HG03469 (cell line): ENCODE measurements around the gene PIK3C2G.
"Not testable (repeated sequence)": the region's sequence is repeated elsewhere in the genome, so short reads cannot be mapped to it uniquely, and the experiment has no call there.

Experiments used
- ATAC-seq: cut with Tn5 transposase; IDR thresholded peaks from one replicate; pipeline ENCODE4 v1.9.1; 2021; ENCODE audit warnings: mild to moderate bottlenecking, moderate library complexity, moderate number of reproducible peaks; ENCODE audit not compliant: unreplicated experiment

PIK3C2G gene

DNA sequence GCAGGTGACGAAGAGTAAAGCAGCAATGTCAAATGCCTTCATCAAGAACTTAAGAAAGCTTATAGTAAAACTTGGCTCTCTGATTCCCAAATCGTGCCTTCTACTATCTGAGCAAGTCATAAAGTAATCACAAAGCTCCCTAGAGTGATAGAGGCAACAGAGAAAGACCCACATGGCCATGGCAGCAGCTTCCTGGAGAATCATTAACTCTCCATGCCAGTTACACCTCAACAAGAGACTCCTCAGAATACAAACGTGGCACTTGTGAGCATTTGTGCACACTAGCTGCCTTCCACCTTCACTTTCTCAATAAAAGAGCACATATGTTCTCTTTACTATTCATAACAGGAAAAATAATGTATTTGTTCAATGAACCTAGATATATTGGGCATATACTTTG, 428.5 kb downstream of the PIK3C2G start:
- no peak for ATAC-seq

GRCh38 chr12:18690653-18691052, 429.3 kb downstream of the PIK3C2G start:
- no peak for ATAC-seq

DNA sequence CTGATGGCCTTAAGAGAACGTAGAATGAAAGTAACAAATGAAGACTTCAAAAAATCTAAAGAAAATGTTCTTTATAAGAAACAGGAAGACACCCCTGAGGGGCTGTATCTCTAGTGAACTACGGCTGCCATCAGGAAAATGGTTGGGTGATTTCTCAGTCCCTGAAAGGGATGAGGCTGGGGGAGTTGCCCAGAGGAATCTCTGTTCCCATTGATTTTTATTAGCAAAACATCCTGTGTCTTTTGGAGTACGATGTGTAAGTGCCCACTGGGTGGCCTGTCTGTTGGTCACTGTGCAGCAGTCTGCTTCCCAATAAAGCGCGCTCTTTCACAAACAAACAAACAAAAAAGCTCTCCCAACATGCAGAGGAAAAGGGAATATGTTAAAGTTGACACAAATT, 432.7 kb downstream of the PIK3C2G start:
- not testable (repeated sequence) for ATAC-seq

DNA sequence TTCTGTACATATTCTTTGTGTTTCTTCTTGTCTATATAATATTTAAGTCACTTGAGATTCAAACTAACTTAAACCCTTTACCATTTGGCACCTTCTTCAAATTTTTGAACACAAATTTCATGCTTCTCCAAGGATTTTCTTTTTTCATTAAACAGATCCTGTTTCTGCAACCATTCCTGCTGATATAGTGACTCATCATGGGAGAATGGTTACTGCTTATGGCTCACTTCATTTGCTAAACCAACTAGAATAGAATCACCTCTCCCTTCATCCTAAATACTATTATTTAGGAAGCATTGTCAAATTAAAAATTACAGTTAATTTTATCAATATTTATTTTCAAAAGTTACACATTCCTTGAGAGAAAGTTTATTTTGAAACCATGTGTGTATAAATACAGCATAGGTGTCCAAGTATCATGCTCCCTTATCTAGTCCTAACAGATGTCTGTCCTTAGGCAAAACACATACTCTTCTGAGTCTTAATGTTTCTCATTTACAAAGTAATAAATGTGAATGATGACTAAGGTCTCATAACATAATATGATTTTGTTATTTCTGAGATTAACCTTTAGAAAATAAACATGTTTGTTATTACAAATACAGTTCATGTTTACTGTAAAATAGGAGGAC, 435.8 kb downstream of the PIK3C2G start:
- ATAC-seq = no peak
